K562 treated with DMSO at 1 percent for 24 hours (cell line): ENCODE data around the gene TRIM73. TPM values are rescaled to one million over a fixed set of nuclear protein-coding genes. Genes with fewer than 3 reads are reported as not detected.

ENCODE experiments used
- total RNA-seq: library from RNA; unstranded; fragments of 300-600 nt; gene quantifications from 2 replicates; pipeline ENCODE4 v1.2.3, GENCODE V29; 2022; ENCODE audit warnings: low read depth; ENCODE audit not compliant: insufficient read depth

Gene TRIM73
- 8.3 and 9.6 TPM in 2 replicates for total RNA-seq

DNA sequence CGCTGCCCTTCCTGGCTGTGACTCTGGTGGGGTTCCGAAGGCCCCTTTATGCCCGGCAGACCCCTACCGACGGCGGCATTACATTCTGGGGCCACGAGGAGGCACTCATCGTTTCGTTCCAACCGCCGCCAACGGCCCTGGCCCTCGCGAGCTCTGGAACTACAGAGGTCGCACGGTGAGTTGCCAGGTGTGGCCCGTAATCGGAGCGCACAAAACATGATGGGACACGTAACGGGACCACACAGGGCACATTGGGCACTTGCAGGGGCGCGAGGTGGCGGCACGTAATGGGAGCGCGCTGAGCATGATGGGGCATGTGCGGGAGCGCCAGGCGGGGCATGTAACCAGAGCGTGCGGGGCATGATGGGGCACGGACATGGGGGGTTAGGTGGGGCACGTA, at the start of gene TRIM73:
TSS of gene TRIM73 (plus strand) at position 301 of the 400 bp plus-strand sequence. CDS start 3,305 bp downstream, outside the sequence.

Other genes starting within 250 kb of the TRIM73 start
- 71.2 and 72.0 TPM in 2 replicates for gene POM121C, start 90.7 kb downstream of the TRIM73 start, total RNA-seq
- gene SPDYE5, start 96.7 kb downstream of the TRIM73 start, total RNA-seq, result not detected in 2 replicates